ENCODE measurements around the gene BCL11A.

BCL11A gene

DNA sequence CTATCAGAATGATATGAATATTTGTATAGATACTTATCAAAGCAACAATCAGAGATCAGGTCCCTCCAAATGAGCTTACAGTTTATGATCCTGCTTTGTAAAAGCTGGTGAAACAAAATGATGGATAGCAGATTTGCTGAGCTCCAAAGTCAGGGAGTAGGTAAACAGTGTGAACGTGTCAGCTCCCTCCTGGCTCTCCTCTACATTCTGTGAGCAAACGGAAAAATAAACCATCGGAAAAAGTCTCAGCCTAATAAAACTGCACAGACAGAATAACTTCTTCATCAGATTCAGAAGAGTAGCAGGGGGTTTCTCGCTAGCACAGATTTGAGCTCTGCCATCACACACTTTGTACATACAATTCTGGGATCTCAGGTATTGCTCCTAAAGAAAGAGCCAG, 51.3 kb downstream of the BCL11A start:
- peak; percentile 23 for DNase-seq

DNA sequence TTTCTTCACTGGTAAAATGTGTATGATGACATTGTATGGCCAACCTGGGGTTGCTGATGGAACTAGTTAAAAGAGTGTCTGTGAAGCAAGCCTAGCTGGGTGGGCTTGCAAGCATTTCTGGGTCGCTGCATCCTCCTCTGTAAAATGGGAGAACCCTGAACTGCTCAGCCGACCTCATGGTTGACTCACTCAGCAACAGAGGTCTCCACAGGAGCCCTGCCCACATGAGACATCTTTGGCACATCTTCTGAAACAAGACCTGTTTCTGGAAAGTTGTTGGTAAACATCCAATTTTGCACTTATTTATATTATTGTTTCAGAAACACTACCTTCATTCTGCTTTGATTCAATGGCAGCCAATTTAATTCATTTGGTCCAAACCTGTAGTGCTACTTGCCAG, 52.6 kb downstream of the BCL11A start:
- DNase-seq: no peak

DNA sequence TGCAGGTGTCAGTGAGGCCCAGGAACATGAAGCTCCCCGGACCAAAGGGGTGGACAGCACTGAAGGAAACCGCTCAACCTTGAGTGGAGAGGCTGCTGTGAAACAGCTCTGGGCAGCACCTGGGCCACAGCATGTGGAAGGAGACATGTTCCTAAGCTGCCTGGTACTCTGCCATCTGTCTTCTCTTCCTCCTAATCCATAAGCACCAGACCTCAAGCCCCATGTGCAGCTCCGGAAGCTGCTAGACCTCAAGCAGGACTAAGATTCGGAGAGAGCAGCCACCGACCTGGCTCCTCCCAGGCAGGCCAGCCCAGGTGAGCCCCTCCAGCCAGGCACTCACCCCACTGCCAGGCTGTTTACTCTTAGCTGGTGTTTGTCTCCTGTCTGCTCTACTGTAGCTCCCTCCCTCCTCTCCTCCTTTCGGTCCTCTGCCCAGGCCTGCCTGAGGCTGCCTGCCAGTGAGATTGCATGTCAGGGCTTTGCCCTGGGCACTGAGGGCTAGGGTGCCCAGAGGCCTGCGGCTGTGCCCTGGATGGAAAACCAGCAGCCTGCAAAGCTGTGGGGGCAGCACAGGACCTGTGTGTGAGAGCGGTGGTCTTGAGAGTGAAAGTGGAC, 53.7 kb downstream of the BCL11A start:
- peak; percentile 88 for DNase-seq

DNA sequence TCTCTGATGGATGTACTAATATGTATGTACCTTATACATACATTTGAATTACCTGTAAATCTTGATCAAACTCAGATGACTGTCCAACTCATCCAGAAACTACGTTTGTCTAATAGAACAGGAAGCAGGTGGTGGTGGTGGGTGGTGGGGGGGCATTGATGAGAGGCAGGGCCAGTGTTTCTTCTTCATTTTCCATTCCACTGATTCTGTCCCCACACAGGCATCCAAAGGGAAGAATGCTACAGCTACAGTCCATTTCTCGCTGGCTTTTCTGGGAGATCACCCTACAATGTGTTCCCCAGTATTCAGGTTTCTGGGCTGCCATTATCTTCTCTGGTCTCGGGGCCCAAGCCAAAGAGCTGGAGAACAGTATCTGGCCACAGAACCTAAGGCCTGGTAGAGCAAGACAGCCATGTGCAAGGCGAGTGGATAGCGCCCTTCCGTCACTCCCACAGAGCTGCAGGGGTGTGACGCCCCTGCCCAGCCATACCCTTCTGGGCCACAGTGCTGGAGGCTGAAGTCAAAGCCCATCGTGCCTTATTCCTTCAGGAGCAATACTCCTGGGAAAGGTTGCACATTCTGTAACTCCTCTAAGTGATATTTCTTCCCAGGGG, 54.5 kb downstream of the BCL11A start:
- no peak for DNase-seq

DNA sequence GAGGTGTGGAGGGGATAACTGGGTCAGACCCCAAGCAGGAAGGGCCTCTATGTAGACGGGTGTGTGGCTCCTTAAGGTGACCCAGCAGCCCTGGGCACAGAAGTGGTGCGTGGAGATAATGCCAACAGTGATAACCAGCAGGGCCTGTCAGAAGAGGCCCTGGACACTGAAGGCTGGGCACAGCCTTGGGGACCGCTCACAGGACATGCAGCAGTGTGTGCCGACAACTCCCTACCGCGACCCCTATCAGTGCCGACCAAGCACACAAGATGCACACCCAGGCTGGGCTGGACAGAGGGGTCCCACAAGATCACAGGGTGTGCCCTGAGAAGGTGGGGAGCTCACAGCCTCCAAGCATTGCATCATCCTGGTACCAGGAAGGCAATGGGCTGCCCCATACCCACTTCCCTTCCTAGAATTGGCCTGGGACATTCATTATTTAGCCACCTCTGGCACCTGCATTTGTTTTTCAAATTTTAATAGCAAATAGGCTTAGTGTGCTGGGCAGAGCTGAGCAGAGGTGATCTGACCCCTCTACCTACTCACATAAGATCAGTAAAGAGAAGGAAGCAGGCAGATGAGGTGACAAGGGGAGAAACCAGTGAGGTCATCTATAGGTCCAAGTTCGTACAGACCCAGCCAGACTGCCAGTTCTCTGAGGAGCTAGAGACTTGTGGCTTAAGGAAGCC, 55.2 kb downstream of the BCL11A start:
- DNase-seq: no peak

DNA sequence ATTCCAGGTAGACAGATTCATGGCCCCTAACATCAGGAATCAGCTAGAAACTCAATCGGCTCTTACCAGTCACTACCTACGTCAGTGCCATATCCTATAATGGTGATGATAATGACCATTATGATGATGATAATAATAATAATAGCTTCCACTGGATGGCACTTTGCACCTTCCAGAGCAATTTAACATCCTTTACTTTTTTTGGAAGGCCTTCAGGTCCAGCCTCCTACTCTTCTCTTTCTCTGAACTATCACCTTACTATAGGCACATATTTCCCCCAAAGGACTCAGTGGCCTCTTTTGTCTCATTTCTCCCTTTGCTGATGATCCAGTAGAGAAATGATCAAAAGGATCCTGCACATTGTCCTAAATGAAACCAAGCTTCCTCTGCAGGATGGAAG, 56.0 kb downstream of the BCL11A start:
- DNase-seq: no peak

DNA sequence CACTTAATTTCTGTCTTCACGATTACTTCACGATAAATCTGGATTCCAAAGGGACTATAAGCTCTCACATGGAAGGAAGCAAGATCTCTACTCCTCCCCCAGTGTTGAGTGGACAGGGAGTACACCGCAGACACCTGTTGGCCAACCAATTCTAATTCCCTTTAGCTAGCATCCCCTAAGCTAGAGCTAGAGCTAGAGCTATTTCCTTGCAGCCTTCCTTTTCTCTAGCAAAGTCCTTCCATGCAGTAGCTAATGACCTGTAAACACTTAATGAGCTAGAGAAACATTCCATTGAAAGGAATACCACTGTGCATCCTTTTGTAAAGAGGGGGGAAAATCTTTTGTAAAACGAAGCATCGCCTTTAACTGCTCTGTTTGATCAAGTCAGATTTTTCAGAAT, 56.5 kb downstream of the BCL11A start:
- DNase-seq: no peak

DNA sequence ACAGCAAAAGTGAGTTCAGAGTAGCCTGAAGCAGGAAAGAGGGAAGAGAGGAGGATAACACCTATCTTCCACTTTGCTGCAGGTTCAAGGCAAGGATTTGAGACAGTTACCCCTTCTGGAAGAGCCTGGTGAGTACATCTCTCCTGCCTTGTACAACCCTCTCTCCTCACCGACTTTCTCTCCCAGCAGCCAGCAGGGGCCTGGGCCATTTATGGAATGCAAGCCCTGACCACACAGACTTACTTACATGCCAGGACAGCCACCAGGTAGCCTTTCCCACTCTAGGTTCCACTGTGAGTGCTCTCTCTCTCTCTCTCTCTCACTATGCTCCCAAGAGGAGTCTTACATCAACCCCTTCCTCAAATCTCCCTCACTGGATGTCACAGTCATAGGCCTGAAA, 57.0 kb downstream of the BCL11A start:
- DNase-seq: no peak

DNA sequence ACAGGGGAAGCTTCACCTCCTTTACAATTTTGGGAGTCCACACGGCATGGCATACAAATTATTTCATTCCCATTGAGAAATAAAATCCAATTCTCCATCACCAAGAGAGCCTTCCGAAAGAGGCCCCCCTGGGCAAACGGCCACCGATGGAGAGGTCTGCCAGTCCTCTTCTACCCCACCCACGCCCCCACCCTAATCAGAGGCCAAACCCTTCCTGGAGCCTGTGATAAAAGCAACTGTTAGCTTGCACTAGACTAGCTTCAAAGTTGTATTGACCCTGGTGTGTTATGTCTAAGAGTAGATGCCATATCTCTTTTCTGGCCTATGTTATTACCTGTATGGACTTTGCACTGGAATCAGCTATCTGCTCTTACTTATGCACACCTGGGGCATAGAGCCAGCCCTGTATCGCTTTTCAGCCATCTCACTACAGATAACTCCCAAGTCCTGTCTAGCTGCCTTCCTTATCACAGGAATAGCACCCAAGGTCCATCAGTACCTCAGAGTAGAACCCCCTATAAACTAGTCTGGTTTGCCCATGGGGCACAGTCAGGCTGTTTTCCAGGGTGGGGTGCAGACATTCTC, 58.3 kb downstream of the BCL11A start:
- DNase-seq: no peak

DNA sequence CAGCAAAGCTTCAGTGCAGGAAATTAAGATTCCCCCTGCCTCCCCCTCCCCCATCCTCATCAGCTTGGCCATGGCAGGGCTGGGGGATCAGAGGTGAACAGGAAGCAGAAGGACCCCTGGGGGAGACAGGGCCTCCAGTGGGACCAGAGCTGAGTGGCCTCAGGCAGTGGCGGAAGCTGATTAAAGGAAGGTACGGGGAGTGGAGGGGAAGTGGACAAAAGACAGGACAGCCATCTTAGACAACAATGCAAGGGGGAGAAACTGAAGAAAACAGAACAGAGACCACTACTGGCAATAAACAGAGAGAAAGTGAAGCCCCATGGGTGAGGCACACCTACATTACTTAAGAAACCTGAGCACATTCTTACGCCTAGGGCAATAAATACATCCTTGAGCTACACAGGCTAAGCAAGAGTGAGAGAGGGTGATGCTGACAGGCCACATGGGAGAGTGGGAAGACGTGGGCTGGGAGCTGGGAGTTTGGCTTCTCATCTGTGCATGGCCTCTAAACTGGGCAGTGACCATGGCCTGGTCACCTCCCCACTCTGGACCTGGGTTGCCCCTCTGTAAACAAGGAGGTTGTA, 59.6 kb downstream of the BCL11A start:
- no peak for DNase-seq

DNA sequence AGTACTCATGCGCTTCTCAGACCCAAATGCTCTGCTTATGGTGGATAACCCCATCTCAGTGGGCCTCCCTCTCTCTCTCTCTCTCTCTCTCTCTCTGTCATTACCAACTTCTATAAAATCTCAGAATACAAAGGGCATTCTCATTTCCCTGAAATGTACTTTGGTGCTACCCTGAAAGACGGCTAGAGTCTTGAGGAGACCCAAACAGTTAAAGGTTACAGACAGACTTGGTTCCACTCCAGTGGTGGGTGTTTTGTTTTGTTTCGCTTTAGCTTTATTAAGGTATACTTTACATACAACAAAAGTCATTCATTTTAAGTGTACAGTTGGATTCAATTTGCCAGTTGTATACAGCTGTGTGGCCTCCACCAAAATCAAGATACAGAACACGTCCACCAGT, 60.9 kb downstream of the BCL11A start:
- DNase-seq: no peak

DNA sequence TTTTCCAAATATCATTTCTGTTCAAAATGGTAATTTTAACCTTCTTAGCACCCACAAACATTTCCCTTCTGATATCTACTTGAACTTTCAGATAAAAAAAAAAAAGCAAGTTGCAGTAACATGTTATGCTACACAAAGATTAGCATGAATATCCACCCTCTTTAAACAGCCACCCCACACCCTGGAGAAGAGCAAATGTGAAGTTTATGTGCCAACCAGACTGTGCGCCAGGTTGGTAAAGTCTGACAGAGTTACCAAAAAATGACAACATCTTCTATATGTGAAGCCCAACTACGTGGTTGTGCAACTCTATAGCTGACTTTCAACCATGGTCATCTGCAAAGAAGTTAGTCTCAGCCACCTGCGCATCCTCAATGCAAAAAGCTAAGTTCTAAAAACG, 62.6 kb downstream of the BCL11A start:
- no peak for DNase-seq

DNA sequence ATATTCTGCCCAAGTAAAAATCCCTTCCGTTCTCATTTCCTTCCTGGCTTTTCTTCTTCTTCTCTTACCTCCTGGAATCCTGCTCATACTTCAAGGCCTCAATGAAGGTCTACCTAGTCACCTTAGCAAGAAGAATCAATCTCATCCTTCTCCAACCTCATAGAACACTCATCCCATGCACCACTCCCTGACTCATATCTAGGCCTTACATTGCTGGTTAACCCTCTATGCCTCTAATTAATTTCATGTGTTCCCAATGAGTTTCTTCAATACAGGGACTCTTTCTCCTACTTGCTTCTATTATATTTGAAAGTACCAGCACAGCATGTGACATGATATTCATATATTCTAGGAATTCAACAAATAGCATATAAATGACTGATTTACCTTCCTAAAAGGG, 63.0 kb downstream of the BCL11A start:
- DNase-seq: no peak

DNA sequence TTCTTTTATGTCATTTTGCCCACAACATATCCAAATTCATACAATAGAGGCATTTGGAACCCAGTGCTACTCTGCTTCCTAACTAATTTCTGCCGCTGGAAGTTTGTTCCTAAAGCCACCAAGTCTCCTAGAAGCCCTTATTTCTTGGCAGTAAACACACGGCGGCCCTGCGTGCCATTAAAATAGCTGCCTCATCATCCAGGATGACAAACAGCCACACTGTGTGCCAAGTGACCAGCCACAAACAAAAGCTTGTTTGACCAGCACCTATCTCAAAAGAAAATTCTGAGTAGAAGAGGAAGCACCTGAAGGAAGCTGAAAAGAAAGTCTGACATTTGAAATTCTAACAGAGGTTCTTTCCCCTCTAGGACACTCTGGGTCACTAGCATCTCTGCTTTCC, 64.2 kb downstream of the BCL11A start:
- no peak for DNase-seq

DNA sequence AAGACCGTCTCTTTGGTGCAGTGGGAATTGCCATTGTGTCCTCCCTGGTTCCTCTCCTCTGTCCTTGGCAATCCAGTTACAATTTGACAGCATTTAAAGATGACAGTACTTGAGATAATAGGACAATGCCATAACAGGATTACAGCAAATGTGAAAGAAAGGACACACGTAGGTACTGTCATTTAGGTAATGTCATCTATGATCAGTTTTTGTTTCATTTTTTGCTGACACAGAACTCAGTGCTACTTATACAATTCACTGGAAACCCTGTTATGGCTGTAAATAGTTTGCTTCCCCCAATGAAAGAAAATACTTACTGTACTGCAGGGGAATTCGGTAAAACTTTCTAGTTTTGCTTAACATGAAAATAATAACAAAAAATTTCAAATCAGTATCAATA, 65.2 kb downstream of the BCL11A start:
- DNase-seq: no peak

DNA sequence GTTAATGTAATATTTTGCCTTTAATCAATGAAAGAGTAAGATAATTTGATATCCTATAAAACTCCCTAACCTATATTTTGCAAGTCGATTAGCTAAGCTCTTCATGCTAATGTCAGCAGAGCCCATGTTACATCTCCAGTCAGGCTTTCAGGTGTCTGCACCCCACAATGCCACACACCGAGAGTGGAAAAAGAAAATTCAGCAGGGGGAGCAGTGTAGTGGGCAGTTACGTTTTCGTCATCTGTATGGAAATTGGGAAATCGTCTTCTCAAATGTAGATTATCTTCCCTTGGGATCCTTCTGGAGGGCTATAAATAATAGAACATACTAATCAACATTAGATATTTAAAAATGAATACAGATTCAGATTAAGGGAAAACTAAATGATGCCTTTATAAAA, 66.3 kb downstream of the BCL11A start:
- DNase-seq: no peak

DNA sequence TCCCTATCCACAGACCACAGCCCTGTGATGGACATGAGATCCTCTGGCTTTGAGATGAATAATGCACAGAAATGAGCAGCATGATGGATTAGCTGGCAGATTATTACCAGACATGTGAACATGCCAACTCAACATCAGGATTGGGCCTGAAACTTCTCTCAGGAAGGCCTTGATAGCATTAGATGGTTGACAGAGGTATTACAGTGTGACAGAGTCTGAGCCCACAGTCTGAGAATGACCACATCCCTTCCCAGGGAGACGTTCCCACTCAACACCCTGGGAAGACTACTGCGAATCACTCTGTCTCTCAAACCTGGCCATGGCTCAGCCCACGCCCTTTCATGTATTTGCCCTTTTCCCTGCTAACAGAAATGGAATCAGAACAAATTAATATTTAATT, 66.9 kb downstream of the BCL11A start:
- DNase-seq: no peak

DNA sequence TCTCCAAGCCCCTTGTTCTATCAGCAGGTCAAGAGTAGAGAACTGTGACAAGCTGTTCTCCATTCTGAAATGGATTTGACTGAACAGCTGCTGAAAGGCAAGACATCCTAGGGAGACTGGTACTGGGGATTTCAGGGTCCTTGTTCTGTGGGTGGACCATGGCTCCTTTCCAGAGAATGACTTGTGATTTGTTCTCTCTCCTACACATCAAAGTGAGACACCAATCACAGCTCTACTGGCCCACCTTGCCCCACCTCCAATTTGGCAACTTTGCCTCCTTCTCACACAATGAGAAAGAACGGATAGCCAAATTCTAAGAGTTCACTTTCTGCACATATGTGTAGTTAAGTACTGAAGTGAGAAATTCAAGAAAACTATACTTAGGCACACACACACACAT, 67.4 kb downstream of the BCL11A start:
- DNase-seq: no peak

DNA sequence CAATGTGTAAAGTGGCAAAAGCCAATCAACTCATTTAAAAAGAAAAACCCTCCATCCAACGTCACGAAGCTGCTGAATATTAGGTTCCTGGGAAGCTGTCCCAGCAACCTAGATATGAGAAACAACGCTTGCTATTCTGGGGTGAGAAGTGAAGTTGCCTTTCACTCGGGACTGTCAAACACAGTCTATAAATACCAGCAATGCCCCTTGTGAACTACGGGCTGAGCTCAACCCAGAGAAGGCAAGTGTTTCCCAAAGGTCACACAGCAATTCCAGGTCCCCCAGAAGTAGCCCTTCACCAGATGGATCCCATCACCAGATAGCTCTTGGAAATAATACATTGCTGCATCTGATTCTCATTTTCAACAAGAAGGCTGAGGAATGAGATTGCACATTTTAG, 67.9 kb downstream of the BCL11A start:
- DNase-seq: no peak

DNA sequence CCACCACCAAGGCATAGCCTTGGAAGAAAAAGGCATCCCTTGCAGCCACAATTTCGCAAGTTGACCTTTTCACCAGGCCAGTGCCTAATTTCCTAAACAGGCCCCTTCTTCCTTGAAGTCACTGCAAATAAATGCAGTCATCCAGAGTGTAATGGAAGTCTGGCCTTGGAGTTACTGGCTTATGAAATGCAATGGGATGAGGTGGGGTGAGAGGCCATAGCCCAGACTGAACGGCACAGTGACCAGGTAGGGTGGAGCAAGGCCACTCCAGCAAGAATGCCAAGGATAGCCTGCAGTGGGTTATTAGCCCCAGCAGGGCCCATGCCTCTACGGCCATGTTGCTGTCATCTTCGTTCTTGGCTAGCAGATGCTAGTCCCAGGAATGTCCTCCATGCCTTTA, 68.4 kb downstream of the BCL11A start:
- DNase-seq: no peak

DNA sequence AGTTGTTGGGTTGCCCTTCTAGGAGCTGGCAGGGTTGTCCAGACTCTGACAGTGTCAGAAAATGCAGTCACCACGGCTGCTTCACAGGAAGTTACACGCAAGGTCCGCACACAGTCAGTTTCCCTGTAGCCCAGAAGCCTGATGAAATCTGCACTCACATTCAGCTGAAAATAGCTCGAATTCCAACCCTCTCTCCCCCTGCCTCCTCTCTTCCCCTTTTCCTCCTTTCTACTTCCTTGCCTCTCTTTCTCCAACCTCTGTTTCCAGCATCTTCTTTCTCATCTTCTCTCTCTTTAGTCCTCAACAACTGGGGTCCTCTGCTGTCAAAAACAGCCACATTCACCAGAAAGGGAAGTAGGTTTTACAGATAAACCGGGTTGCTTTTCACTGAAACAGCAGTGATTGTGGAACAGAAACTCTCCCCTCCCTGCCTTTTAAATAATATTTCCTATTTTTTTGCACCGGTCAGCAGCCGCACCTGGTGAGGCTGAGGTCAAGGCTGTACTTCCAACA, 69.3 kb downstream of the BCL11A start:
- no peak for DNase-seq

DNA sequence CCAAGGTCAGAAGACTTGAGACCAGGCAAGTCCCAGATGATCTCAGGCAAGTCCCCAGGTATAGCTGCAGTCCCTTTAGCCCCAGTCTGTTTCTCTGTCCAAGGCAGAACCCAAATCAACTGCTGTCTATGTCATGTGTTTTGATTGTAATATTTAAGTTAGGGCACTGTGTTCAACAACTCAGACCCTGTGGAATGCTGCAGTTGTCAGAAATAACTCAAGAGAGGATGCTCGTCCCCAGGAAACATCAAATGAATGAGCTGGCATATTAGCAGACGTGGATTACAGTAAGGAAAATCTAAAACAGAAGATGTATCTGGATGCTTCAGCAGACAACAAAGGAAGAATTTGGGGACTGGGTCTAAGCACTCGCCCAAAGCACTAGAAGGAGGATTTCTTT, 70.1 kb downstream of the BCL11A start:
- DNase-seq: no peak

DNA sequence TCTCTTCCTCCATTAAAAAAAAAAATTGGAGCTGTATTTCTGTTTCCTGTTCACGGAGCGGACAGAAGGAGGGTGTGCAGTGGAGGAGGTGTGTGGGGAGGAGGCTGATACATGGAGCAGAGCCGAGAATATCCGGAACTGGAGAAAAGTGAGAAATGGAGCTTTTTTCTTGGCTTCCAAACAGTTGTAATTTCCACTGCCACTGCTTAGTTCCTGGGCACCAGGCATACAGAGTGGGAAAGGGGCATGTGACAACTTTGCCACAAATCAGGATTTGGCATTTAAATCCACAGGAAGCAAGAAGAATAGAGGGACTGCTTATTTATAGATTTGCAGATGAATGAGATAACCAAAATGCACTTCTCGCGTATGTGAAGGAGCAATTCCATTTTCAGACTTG, 71.2 kb downstream of the BCL11A start:
- DNase-seq: no peak

DNA sequence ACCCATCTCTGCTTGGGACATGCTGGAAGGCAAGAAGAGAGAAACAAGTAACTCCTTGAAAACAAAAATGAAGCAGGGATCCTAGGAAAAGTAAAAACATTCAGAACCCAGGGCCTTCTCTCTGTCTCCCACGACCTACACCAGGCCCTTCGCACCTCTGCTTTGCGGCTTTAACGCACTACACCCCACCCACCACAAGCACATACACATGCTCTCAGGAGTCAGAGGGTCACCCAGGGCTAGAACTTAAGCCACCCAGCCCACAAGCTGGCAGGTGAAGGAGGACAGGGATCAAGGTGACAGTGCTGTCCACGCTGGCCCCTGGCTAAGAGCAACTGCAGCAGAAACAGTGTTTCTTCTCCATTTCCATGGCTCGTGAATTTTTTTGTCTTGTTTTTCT, 72.2 kb downstream of the BCL11A start:
- DNase-seq: no peak
